GM18505 (cell line): ENCODE measurements around the gene SAG.

Experiments used
- ATAC-seq: cut with Tn5 transposase; IDR thresholded peaks from one replicate; pipeline ENCODE4 v1.9.1; 2021; ENCODE audit not compliant: unreplicated experiment
- POLR2A ChIP-seq: IDR thresholded peaks from 4 replicates; pipeline ENCODE4 v1.6.1; 2011; ENCODE audit warnings: borderline replicate concordance; ENCODE audit not compliant: insufficient read depth, insufficient read length; ENCODE audit errors: extremely low read depth

The SAG gene

DNA sequence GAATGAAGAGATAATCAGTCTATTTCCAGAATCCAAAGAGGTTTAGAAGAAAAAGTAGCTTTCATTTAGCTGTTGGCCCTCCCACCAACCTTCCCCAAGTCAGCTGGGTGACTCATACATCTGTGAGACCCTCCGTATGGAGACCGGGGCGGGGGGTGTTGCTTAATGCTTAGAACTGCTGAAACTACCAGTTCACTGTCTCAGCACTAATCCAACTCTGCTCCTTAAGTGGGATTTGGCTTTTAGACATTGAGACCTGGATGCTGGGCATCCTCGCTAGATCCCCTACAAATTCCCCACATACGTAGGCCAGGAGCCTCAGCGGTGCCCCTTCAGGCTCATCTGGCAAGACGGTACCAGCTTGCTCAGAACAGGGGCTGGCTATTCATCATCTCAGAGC is at the start of gene SAG:
Gene SAG, plus strand, starts transcription at position 252 of the 400 bp plus-strand sequence. CDS start 1,374 bp downstream, outside the sequence.
- ATAC-seq: no peak
- no peak for TF ChIP-seq POLR2A

- TF ChIP-seq POLR2A: no peak
- ATAC-seq: no peak
Measured at GRCh38 chr2:233258211-233258610, 49.4 kb upstream of the SAG start.

DNA sequence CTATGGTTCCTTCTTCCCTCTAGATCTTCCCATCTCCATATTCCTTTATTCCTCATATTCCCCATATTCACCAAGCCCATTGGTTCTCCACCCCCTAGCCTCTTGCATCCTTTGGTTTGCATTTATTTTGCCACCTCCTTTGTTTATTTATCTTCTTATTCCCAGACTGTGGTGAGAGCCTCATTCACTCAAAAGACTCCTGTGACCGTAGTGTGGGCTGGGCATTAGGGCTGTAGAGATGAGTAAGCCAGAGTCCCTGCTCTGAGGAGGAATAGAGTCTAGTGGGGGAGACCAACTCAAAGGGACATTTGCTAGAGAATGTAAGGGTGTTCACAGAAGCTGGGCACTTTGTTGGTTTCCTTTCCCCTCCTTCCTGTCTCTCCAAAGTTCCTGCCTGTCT is 47.9 kb upstream of the SAG start:
- ATAC-seq: no peak
- no peak for TF ChIP-seq POLR2A

DNA sequence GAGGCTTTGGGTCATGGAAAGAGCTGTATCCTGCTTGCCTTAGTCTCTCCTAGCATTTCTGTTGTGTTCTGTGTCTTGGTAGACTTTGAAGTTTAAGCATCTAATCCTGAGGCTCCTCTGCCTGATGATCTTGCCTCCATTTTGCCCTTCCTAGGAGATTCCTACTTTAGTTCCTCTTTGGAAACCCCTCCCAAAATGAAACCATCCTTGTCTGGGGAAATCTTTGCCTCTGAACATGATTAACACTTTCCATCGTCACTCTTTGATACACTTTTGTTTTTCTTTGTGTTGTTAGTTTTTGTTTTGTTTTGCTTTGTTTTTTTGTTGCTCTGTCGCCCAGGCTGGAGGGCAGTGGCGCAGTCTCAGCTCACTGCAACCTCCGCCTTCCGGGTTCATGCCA is 47.0 kb upstream of the SAG start:
- TF ChIP-seq POLR2A: no peak
- no peak for ATAC-seq

- ATAC-seq: peak; percentile 59
Measured at GRCh38 chr2:233261819-233262555, 45.6 kb upstream of the SAG start.

DNA sequence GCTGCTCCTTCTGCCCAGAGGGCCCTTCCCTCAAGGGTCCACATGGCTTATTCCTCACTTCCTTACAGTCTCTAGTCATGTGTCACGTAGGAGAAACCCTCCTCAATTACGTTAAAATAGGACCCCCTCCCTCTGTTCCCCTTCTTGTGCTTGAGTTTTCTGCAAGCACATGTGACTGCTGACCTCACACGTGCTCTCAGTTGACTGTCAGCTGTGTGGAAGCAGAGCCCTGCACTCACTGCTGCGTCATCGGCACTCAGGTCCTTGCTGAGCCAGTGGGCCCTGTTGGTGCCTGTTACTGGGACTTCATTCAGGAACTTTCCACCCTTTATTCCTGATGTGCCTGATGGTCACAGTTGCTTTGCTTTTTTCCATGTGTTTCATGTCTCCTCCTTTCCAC is 45.1 kb upstream of the SAG start:
- TF ChIP-seq POLR2A: no peak
- ATAC-seq: no peak

More at GRCh38 chr2:233261819-233262555, 45.6 kb upstream of the SAG start:
- TF ChIP-seq POLR2A: no peak

DNA sequence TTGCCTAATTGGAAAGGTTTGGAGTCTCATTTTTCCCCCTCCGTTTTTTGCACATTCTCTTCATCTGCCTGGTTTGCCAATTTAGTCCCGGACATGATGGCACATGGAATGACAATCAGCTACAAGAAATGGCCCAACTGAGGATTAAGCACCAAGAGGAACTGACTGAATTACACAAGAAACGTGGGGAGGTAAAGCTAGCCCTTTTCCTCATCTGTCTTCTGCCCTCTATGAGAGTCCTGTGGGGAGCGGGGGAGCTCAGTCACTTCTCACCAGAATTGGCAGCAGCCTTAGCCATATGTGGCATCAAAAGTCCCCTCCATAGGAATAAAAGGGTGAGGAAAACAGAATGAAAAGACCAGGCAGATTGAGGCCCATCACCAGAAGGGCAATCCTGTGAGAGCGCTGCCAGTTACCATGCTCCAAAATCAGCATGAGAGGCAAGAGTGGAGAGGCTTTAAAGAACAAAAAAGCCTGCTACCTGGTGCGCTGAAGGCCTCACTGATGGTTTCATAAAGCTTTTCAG is 44.5 kb upstream of the SAG start:
- TF ChIP-seq POLR2A: no peak
- no peak for ATAC-seq

DNA sequence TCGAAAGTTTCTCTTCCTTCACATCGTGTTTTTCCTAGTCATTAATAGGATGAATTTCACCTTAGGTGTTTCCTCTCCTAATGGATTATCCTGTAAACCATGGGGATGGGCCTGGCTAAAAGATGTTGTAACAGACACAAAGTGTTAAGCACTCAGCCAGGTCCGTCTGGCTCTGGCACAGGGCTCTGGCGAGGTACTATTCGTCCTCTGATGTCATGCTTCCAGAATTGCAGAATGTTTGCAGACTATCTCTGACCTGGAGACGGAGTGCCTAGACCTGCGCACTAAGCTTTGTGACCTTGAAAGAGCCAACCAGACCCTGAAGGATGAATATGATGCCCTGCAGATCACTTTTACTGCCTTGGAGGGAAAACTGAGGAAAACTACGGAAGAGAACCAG is 42.9 kb upstream of the SAG start:
- no peak for TF ChIP-seq POLR2A
- no peak for ATAC-seq

DNA sequence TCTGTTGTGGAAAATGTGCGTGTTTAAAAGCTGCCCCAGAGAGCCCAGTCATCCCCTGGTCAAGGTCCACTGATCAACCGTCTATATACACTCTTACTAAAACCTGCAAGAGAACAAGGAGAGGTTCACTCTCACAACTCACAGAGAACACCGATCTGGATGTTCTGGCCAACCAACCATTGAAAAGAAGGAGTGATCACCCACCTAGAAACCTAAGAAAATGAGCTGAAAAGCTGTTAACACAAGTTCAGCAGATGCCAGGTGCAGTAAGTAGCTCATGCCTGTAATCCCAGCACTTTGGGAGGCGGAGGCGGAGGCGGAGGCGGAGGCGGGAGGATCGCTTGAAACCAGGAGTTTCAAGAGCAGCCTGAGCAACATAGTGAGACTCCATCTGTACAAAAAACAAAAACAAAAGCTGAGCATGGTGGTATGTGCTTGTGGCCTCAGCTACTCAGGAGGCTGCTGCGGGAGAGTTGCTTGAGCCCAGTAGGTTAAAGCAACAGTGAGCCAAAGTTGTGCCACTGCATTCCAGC is 41.7 kb upstream of the SAG start:
- ATAC-seq: no peak
- no peak for TF ChIP-seq POLR2A

DNA sequence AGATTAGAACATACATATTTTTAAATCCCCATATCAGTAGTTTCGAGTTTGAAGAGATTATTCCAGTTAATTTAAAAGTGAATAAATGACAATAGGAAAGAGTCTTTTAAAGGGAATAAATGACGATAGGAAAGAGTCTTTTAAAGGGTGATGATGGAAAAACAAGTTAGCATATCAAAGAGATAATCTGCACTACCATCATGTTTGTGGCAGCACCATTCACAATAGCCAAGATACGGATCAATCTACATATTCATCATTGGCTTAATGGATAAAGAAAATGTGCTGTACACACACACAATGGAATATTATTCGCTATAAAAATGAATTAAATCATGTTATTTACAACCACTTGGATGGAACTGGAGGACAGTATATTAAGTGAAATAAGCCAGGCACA is 41.1 kb upstream of the SAG start:
- no peak for TF ChIP-seq POLR2A
- ATAC-seq: no peak

GRCh38 chr2:233267516-233268245 is 39.9 kb upstream of the SAG start:
- TF ChIP-seq POLR2A: no peak
- ATAC-seq: peak; percentile 83

GRCh38 chr2:233270366-233270765 is 37.2 kb upstream of the SAG start:
- no peak for TF ChIP-seq POLR2A

DNA sequence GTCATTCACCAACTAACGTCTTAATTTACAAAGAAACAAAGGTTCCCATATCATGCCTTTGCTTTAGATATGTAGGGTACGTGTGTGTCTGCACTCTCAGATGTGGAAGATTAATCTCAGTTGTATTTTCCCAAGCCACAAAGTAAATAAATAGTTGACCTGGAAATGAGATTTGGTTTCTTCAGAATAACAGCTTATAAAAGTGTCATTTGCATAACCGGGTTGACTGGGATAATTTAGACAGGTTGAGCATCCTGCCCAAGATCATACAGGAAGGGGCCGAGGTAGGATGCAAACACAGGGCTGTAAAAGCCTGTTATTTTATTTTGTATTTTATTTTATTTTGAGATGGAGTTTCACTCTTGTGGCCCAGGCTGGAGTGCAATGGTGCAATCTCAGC is 36.7 kb upstream of the SAG start:
- no peak for ATAC-seq
- no peak for TF ChIP-seq POLR2A

More at GRCh38 chr2:233270366-233270765, 37.2 kb upstream of the SAG start:
- no peak for ATAC-seq
